Common myeloid progenitor, CD34-positive (primary cell): ENCODE data around the gene AAGAB.
A peak's percentile ranks its signal among the peaks of the same experiment; 100 is the strongest.

Source experiments
- CTCF ChIA-PET: fragments of 350-600 bp; sonication (Branson Sonifier 250); formaldehyde crosslinking; loops from one replicate; lab custom pipeline; 2021; ENCODE audit warnings: antibody characterized with exemption; lab: Charles Lee
- POLR2A ChIA-PET: fragments of 350-600 bp; sonication (Branson Sonifier 250); formaldehyde crosslinking; loops from one replicate; lab custom pipeline; 2021; ENCODE audit warnings: antibody characterized with exemption; lab: Charles Lee
- DNase-seq, 3 donors: peaks; one replicate each; pipeline versions ENCODE4 v3.0.0 to v3.0.0-alpha.2; 2013
- H3K27ac ChIP-seq, 2 experiments: 1 replicate in 1 of 2; 2 replicates in 1 of 2; pipeline ENCODE4 v1.7.0; 2013; ENCODE audit warnings: inconsistent platforms in 2 of 2, low read length in 2 of 2, mild to moderate bottlenecking in 2 of 2, low read depth in 1 of 2, moderate library complexity in 1 of 2; ENCODE audit not compliant: severe bottlenecking in 2 of 2, insufficient read depth in 1 of 2, poor library complexity in 1 of 2
- H3K27me3 ChIP-seq, 5 experiments: replicated peaks in 2 of 5; 1 replicate in 3 of 5; 2 replicates in 2 of 5; pipeline versions ENCODE4 v1.6.1 to v1.7.0; 2013; ENCODE audit warnings: low read length in 4 of 5, mild to moderate bottlenecking in 2 of 5, moderate library complexity in 2 of 5, inconsistent platforms in 1 of 5; ENCODE audit not compliant: insufficient read depth in 5 of 5, control insufficient read depth in 4 of 5
- H3K36me3 ChIP-seq, 4 experiments: 1 replicate in 2 of 4; 2 replicates in 2 of 4; pipeline versions ENCODE4 v1.6.1 to v1.7.0; 2013; ENCODE audit warnings: low read length in 3 of 4, control low read depth in 1 of 4, mild to moderate bottlenecking in 1 of 4; ENCODE audit not compliant: control insufficient read depth in 4 of 4, insufficient read depth in 4 of 4
- H3K4me1 ChIP-seq, 4 experiments: 1 replicate in 3 of 4; 2 replicates in 1 of 4; pipeline versions ENCODE4 v1.6.1 to v1.7.1; 2013; ENCODE audit warnings: low read length in 3 of 4, mild to moderate bottlenecking in 3 of 4, control low read depth in 1 of 4, inconsistent platforms in 1 of 4, moderate library complexity in 1 of 4; ENCODE audit not compliant: control insufficient read depth in 4 of 4, insufficient read depth in 4 of 4; ENCODE audit errors: control extremely low read depth in 1 of 4
- H3K4me3 ChIP-seq, 7 experiments: 1 replicate in 4 of 7; 2 replicates in 3 of 7; pipeline versions ENCODE4 v1.5.1 to v1.7.0; 2013; ENCODE audit warnings: mild to moderate bottlenecking in 7 of 7, low read length in 6 of 7, moderate library complexity in 6 of 7, inconsistent platforms in 2 of 7, low read depth in 2 of 7, control low read depth in 1 of 7; ENCODE audit not compliant: insufficient read depth in 4 of 7, control insufficient read depth in 1 of 7; ENCODE audit errors: extremely low read depth in 1 of 7
- H3K9me3 ChIP-seq, 5 experiments: 1 replicate in 4 of 5; 2 replicates in 1 of 5; pipeline versions ENCODE4 v1.6.1 to v1.7.1; 2013; ENCODE audit warnings: low read length in 4 of 5, mild to moderate bottlenecking in 2 of 5, inconsistent platforms in 1 of 5, low read depth in 1 of 5, moderate library complexity in 1 of 5; ENCODE audit not compliant: control insufficient read depth in 4 of 5, insufficient read depth in 2 of 5; ENCODE audit errors: control extremely low read depth in 1 of 5
- WGBS: methylation state at CpG from one replicate; pipeline ENCODE4 v1.1.5; 2013; ENCODE audit not compliant: insufficient coverage; 5-methylcytosine and 5-hydroxymethylcytosine counted together

AAGAB gene

GRCh38 chr15:67201136-67201535 lies 53.3 kb downstream of the AAGAB start:
- Histone ChIP-seq H3K4me1 (peaks cover 0 to 22% (median 2%) of the 10 kb centered on the region in 4 experiments), H3K27me3 (no peaks in the 10 kb centered on the region), H3K36me3 (peaks cover 4 to 43% (median 12%) of the 10 kb centered on the region in 4 experiments), H3K27ac (no peak overlapping the region), H3K9me3 (no peaks in the 10 kb centered on the region), H3K4me3 (no peak overlapping the region)
- CTCF ChIA-PET: interaction anchor here (0.7 to 1.3 kb wide), 3 partner anchors 15 to 350 kb away, joined by 3 to 5 read pairs (median 4); no protein-coding TSS in a partner anchor
- DNase-seq: peak in 2 of 3 donors; percentile 21 to 36
- POLR2A ChIA-PET: interaction anchor here (0.6 to 1.1 kb wide), 2 partner anchors 55 to 56 kb away, joined by 4 read pairs; no protein-coding TSS in a partner anchor

DNA sequence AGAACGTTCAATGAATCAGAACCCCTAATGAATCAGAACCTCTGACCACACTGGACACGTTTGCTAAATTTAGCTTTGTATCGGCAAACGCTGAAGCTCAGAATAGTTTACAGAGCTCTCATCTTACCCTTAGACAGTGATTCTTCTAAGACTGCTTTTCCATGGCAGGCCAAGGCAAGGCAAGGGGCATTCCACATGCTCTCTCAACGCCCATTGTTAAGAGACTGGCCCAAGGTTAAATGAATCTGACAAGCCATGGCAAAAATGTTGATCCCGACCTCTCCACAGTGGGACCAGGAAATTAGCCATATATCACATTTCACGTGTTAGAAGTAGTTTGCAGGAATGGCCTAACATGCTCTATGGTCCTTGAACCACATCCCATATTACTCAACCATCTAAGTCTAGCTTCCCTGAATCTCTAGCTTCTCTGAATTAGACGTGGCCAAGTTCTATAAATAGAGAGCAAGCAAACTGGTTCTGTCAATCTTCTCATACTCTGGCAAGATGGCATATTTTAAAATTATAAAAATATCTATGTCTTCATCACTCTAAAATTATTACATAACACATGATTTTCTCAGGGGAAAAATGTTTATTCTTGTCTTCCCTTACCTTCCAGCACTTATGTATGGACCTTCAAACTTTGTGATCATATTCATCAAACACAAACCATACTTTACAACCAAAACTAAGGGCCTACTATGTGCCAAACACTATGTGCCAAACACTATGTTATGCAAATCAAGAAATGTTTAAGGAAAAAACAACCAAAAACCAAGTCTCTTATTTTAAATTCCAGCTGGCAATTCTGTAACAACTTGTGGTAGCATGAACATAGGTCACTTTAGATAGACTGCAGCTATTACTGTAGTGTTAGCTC lies 54.3 kb downstream of the AAGAB start:
- no peak for DNase-seq
- no peak overlapping the region for H3K27ac ChIP-seq
- H3K4me3 ChIP-seq: no peak overlapping the region
- ChIA-PET CTCF (interaction anchor here (0.7 to 1.0 kb wide), 3 partner anchors 80 to 349 kb away, joined by 3 to 5 read pairs (median 3); no protein-coding TSS in a partner anchor), POLR2A (interaction anchor here (0.6 to 1.1 kb wide), 3 partner anchors 8 to 56 kb away, joined by 3 to 4 read pairs (median 4); no protein-coding TSS in a partner anchor)
- peaks cover 0 to 40% (median 6%) of the 10 kb centered on the region in 4 experiments for H3K36me3 ChIP-seq
- WGBS: 84% methylated on average over 7 of the region's 8 CpGs
- H3K9me3 ChIP-seq: no peaks in the 10 kb centered on the region
- H3K4me1 ChIP-seq: peaks cover 0 to 22% (median 3%) of the 10 kb centered on the region in 4 experiments
- H3K27me3 ChIP-seq: no peaks in the 10 kb centered on the region

DNA sequence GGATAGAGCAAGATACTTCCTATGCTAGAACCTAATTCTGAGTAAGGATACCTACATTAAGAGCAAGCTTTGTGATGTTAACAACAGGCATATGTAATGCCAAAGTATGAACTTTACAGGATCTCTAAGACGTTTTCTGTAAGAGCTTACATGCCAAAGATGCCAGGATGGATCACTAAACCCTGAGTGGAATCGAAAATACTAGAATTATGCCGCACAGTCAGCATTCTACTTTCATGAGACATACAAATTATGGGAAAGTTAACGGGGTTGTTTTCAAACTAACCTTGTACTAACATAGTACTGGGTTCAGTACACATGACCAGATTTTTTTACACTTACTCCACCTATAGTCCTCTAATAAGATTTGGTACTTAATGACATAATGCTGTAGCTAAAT lies 55.1 kb downstream of the AAGAB start:
- Histone ChIP-seq H3K4me3 (no peak overlapping the region), H3K27ac (no peak overlapping the region), H3K36me3 (peaks cover 0 to 46% (median 6%) of the 10 kb centered on the region in 4 experiments), H3K27me3 (no peaks in the 10 kb centered on the region), H3K4me1 (peaks cover 0 to 22% (median 3%) of the 10 kb centered on the region in 4 experiments), H3K9me3 (no peaks in the 10 kb centered on the region)
- DNase-seq: no peak
- WGBS: 100% methylated on average over 3 of the region's 4 CpGs
- CTCF ChIA-PET: interaction anchor here (0.7 kb wide), 1 partner anchor 81 kb away, joined by 3 read pairs; no protein-coding TSS in a partner anchor
- POLR2A ChIA-PET: no interaction called here

DNA sequence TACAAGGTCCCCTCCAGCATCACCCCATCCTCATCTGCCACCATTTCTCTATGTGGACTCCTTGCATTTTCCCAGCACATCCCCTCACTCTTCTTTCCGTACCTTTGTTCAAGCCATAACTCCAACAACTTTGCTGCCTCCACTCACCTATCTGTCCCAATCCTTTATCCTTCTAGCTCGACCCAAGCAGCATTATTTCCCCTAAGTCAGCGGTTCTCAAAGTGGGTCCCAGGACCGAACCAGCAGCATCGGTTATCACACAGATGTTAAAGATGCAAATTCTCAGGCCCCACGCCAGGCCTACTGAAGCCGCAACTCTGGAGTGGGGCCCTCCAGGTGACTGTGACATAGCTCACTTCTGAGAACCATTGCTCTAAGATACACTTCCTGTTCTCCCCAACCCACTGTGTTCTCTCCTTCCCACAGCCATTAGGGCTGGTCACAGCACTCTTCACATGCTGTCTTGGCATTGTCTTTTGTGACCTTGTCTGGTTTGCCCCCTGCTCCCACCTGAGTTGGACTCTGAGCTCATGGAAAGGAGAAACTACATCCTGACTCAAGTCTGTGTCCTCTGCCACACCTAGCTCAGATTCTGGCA lies 56.2 kb downstream of the AAGAB start:
- no peak for DNase-seq
- Histone ChIP-seq H3K4me3 (no peak overlapping the region), H3K9me3 (no peaks in the 10 kb centered on the region), H3K36me3 (peaks cover 2 to 44% (median 9%) of the 10 kb centered on the region in 4 experiments), H3K4me1 (peaks cover 0 to 22% (median 3%) of the 10 kb centered on the region in 4 experiments), H3K27me3 (no peaks in the 10 kb centered on the region), H3K27ac (no peak overlapping the region)
- ChIA-PET POLR2A (no interaction called here), CTCF (interaction anchor here (0.5 kb wide), 1 partner anchor 1624 kb away, joined by 3 read pairs; no protein-coding TSS in a partner anchor)
- WGBS: 99% methylated on average over 7 of the region's 7 CpGs

- no peak overlapping the region for H3K27ac ChIP-seq
- peaks cover 0 to 43% (median 14%) of the 10 kb centered on the region in 4 experiments for H3K36me3 ChIP-seq
- peaks cover 0 to 22% (median 3%) of the 10 kb centered on the region in 4 experiments for H3K4me1 ChIP-seq
- ChIA-PET POLR2A (no interaction called here), CTCF (interaction anchor here (0.7 kb wide), 1 partner anchor 11 kb away, joined by 3 read pairs; no protein-coding TSS in a partner anchor)
- DNase-seq: no peak
- H3K27me3 ChIP-seq: no peaks in the 10 kb centered on the region
- 100% methylated on average over 2 of the region's 2 CpGs for WGBS
- H3K9me3 ChIP-seq: no peaks in the 10 kb centered on the region
- H3K4me3 ChIP-seq: no peak overlapping the region
These were observed 57.1 kb downstream of the AAGAB start for GRCh38 chr15:67197364-67197695.

DNA sequence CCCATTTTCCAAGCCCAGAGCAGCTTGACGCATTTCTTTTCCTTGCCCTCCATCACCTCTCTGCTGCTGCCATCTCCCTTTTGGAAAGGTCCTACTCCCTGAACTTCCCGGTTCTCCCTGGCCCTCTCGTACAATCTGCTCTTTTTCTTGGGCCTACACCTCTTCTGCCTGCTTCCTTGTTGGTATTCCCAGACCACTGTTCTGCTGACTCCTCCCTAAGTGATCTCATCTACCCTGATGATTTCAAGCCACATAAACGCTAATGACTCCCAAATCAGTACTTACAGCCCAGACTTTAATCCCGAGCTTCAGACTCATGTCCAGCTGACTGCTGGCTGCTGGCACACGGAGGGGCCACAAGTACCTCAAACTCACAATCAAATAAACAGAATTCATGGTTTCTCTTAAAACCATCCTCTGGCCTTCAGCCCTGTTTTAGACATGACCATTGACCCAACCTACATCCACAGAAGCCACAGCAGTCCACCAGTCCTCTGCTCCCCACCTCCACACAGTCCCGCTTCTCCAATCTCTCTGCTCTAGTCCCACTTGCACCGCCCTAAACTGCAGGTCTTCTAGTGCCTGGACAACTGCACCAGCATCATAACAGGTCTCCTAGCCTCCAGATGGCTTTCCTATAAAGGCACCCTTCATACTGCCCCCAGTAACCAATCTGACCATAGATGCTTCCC lies 57.6 kb downstream of the AAGAB start:
- Histone ChIP-seq H3K4me1 (peaks cover 0 to 22% (median 3%) of the 10 kb centered on the region in 4 experiments), H3K4me3 (no peak overlapping the region), H3K27ac (no peak overlapping the region), H3K36me3 (peaks cover under 1 to 38% (median 15%) of the 10 kb centered on the region in 4 experiments), H3K9me3 (no peaks in the 10 kb centered on the region), H3K27me3 (no peaks in the 10 kb centered on the region)
- DNase-seq: no peak
- ChIA-PET POLR2A (no interaction called here), CTCF (interaction anchor here (0.6 to 0.7 kb wide), 2 partner anchors 10 to 532 kb away, joined by 3 read pairs; no protein-coding TSS in a partner anchor)
- WGBS: 97% methylated on average over 8 of the region's 8 CpGs
